ENCODE data around the gene PCDHGB7. TPM values are rescaled to one million over a fixed set of nuclear protein-coding genes. Genes with fewer than 3 reads are reported as not detected.

Gene PCDHGB7
- total RNA-seq, 1 donor from 2014 or later: 21.1 TPM

- Histone ChIP-seq H3K9me3 (ENCODE audit: low read depth) (peaks cover 84% of the 10 kb centered on the region), H3F3A (ENCODE audit: low read depth) (peaks cover 34% of the 10 kb centered on the region), H3K4me1 (no peaks in the 10 kb centered on the region), H3K27ac (no peak overlapping the region), H3K4me3 (no peak overlapping the region), H2AFZ (replicated peaks) (no peak overlapping the region), H3K27me3 (no peaks in the 10 kb centered on the region), H4K20me1 (ENCODE audit: low read depth) (no peaks in the 10 kb centered on the region), H3K4me2 (no peak overlapping the region), H3K79me2 (ENCODE audit: low read depth) (peaks cover 16% of the 10 kb centered on the region), H3K36me3 (peaks cover 57% of the 10 kb centered on the region), H3K9ac (no peak overlapping the region)
- Mint-ChIP-seq H3K9me3 (peaks cover 87% of the 10 kb centered on the region), H3K36me3 (peaks cover 80% of the 10 kb centered on the region), H3K4me1 (peaks cover 4% of the 10 kb centered on the region), H3K4me3 (no peak overlapping the region), H3K27me3 (ENCODE audit: insufficient read depth, low read depth) (peaks cover 16% of the 10 kb centered on the region), H3K27ac (no peak overlapping the region)
- TF ChIP-seq EZH2phosphoT487 (IDR thresholded peaks at IDR 0.05): no peak
- no peak for TF ChIP-seq CTCF (IDR thresholded peaks at IDR 0.05)
- TF ChIP-seq EZH2 (IDR thresholded peaks at IDR 0.05): no peak
- DNase-seq (ENCODE audit: low spot score): no peak
Observed at GRCh38 chr5:141422742-141423291, 5.3 kb downstream of the PCDHGB7 start.

GRCh38 chr5:141427783-141428426 is 10.4 kb downstream of the PCDHGB7 start:
- peaks cover 47% of the 10 kb centered on the region for H3K36me3 ChIP-seq
- peaks cover 9% of the 10 kb centered on the region for H3K79me2 ChIP-seq (ENCODE audit: low read depth)
- H3K9me3 Mint-ChIP-seq: peaks cover 81% of the 10 kb centered on the region
- H3K4me1 ChIP-seq: no peaks in the 10 kb centered on the region
- H3K27me3 ChIP-seq: no peaks in the 10 kb centered on the region
- no peak for DNase-seq (ENCODE audit: low spot score)
- H4K20me1 ChIP-seq (ENCODE audit: low read depth): no peaks in the 10 kb centered on the region
- peaks cover 17% of the 10 kb centered on the region for H3F3A ChIP-seq (ENCODE audit: low read depth)
- H3K4me1 Mint-ChIP-seq: no peaks in the 10 kb centered on the region
- peaks cover 64% of the 10 kb centered on the region for H3K9me3 ChIP-seq (ENCODE audit: low read depth)
- H3K36me3 Mint-ChIP-seq: peaks cover 73% of the 10 kb centered on the region
- peaks cover 15% of the 10 kb centered on the region for H3K27me3 Mint-ChIP-seq (ENCODE audit: insufficient read depth, low read depth)
- H3K27ac ChIP-seq: no peak overlapping the region
- H3K27ac Mint-ChIP-seq: no peak overlapping the region
- H2AFZ ChIP-seq (replicated peaks): no peak overlapping the region
- no peak for TF ChIP-seq EZH2 (IDR thresholded peaks at IDR 0.05)
- no peak for TF ChIP-seq EZH2phosphoT487 (IDR thresholded peaks at IDR 0.05)
- TF ChIP-seq CTCF (IDR thresholded peaks at IDR 0.05): no peak
- H3K4me3 ChIP-seq: no peak overlapping the region
- H3K4me2 ChIP-seq: no peak overlapping the region
- H3K4me3 Mint-ChIP-seq: no peak overlapping the region
- H3K9ac ChIP-seq: no peak overlapping the region

- H3K36me3 Mint-ChIP-seq: peaks cover 69% of the 10 kb centered on the region
- TF ChIP-seq CTCF (IDR thresholded peaks at IDR 0.05) (no peak), EZH2phosphoT487 (IDR thresholded peaks at IDR 0.05) (no peak), EZH2 (IDR thresholded peaks at IDR 0.05) (no peak)
- no peak within 1 kb of the TSS for H3K27ac Mint-ChIP-seq
- H3K27me3 Mint-ChIP-seq (ENCODE audit: insufficient read depth, low read depth): peaks cover 17% of the 10 kb centered on the region
- no peak within 1 kb of the TSS for H3K4me2 ChIP-seq
- no peaks in the 10 kb centered on the region for H3K4me1 ChIP-seq
- H3K27ac ChIP-seq: no peak within 1 kb of the TSS
- peaks cover 82% of the 10 kb centered on the region for H3K9me3 Mint-ChIP-seq
- no peaks in the 10 kb centered on the region for H3K27me3 ChIP-seq
- no peaks in the 10 kb centered on the region for H3K79me2 ChIP-seq (ENCODE audit: low read depth)
- no peak within 1 kb of the TSS for H3K4me3 Mint-ChIP-seq
- H4K20me1 ChIP-seq (ENCODE audit: low read depth): no peaks in the 10 kb centered on the region
- H3K4me3 ChIP-seq: no peak within 1 kb of the TSS
- H3K4me1 Mint-ChIP-seq: no peaks in the 10 kb centered on the region
- H3F3A ChIP-seq (ENCODE audit: low read depth): peaks cover 17% of the 10 kb centered on the region
- DNase-seq (ENCODE audit: low spot score): no peak
- H3K9me3 ChIP-seq (ENCODE audit: low read depth): peaks cover 40% of the 10 kb centered on the region
- H2AFZ ChIP-seq (replicated peaks): no peak within 1 kb of the TSS
- H3K9ac ChIP-seq: no peak within 1 kb of the TSS
- H3K36me3 ChIP-seq: peaks cover 30% of the 10 kb centered on the region
Observed at GRCh38 chr5:141430332-141431113, 13.0 kb downstream of the PCDHGB7 start, which contains the start of gene PCDHGA12. PCDHGA12 (plus strand) TSS chr5:141430507; CDS start chr5:141430760, 253 bp downstream.

Data from neural progenitor cell (in vitro differentiated cells).